ENCODE measurements around the gene RAE1. TPM values are rescaled to one million over a fixed set of nuclear protein-coding genes. Genes with fewer than 3 reads are reported as not detected.
A peak's percentile ranks its signal among the peaks of the same experiment; 100 is the strongest.

RAE1 gene
- total and polyA plus RNA-seq, 11 donors: 7.5 to 26.8 (median 15.5) TPM

DNA sequence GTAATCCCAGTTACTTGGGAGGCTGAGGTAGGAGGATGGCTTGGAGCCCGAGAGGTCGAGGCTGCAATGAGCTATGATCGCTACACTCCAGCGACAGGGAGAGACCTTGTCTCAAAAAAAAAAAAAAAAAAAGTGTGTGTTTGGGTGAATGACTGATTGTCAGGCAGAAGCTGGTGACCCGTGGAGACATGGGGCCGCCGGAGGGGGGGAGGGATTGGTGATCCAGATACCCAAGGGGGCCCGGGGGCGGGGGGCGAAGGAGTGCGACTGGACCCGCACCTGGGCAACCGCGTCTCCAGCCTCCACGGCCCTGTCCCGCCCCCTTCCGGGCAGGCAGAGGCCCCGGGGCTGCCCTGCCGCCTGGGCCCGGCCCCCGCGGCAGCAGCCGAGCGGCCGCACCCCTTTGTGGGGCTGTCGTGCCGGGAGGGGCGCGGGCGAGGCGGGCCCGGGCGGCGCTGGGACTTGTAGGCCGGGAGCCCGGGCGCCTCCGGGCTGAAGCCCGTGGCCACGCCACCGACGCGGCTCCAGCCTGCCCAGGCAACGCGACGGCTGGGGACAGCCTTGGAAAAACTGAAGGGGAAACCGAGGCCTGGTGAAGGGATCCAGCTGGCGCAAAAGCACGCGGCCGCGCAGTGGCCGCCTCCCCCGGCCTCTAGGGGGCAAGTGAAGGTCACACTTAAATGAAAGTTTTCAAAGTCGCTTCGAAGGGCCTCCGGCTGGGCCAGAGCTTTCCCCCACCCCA lies 38.1 kb downstream of the RAE1 start:
- H3K27me3 ChIP-seq: no peaks in the 10 kb centered on the region
- peak; percentile 84 to 89 (median 86) for DNase-seq
- TF ChIP-seq POLR2A (IDR thresholded peaks at IDR 0.05): peak in 1 of 2 donors; percentile 67
- TF ChIP-seq, protein P1, sequence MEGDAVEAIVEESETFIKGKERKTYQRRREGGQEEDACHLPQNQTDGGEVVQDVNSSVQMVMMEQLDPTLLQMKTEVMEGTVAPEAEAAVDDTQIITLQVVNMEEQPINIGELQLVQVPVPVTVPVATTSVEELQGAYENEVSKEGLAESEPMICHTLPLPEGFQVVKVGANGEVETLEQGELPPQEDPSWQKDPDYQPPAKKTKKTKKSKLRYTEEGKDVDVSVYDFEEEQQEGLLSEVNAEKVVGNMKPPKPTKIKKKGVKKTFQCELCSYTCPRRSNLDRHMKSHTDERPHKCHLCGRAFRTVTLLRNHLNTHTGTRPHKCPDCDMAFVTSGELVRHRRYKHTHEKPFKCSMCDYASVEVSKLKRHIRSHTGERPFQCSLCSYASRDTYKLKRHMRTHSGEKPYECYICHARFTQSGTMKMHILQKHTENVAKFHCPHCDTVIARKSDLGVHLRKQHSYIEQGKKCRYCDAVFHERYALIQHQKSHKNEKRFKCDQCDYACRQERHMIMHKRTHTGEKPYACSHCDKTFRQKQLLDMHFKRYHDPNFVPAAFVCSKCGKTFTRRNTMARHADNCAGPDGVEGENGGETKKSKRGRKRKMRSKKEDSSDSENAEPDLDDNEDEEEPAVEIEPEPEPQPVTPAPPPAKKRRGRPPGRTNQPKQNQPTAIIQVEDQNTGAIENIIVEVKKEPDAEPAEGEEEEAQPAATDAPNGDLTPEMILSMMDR (IDR thresholded peaks at IDR 0.05): peak in 7 of 12 donors; percentile 16 to 43 (median 33)
- peak overlapping the region; percentile 29 to 87 (median 79) for H3K27ac ChIP-seq
- peaks cover 0 to 66% (median 42%) of the 10 kb centered on the region in 12 donors for H3K4me1 ChIP-seq
- peak overlapping the region in 11 of 12 donors; percentile 10 to 60 (median 49) for H3K4me3 ChIP-seq
- intact Hi-C loops (cut with DNase I): loop anchor here in 6 of 10 donors (10.0 kb wide), 3 partner anchors 206 to 826 kb away; no protein-coding TSS in a partner anchor
- H3K36me3 ChIP-seq: peaks cover 0 to 12% (median 5%) of the 10 kb centered on the region in 9 donors
- peaks cover 0 to 5% (median 0%) of the 10 kb centered on the region in 12 donors for H3K9me3 ChIP-seq
- peak; percentile 33 to 72 (median 68) for ATAC-seq
- whole genome bisulfite sequencing, 4 donors: 6 to 11% (median 7%) methylated on average over 28 to 57 of the region's 57 CpGs

DNA sequence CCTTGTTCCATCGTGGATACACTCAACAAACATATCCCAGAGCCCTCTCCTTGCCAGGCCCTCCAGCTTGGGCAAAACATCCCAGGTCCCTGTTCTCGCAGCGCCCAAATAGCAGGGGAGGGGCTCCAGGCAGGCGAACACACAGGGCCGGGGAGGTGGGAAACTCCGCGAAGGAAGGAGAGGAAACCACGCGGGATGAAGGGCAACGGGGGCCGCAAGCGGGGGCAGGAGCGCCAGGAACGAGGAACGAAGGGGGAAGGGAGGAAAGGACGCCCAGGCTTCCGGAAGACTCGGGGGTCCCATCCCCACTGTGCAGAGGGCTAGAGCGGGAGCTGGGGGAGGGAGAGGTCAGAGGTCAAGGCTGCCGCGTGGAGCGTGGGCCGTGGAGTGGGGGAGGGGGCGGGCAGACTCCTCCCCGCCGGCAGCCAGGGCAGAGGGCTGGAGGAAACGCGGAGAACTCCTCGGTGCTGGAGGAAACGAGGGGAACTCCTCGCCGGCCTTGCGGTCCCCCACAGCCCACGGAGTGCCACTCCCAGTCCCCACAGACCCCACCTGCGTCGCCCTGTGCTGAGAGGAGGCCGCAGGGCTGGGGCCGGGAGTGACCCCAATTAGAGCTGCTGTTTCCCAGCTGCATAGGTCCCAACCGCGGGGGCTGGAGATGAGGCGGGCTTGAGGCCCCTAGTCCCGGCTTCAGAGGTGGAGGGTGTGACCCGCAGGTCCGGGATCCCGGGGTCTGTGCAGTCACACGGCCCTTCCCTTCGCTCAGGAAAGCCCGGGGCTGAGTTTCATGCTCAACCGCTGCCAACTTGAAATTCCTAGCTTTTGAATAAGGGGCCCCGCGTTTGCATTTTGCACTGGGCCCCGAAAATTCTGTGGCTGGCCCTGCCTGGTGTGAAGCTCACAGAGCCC lies 38.9 kb downstream of the RAE1 start:
- Histone ChIP-seq H3K27ac (peak overlapping the region; percentile 29 to 87 (median 79)), H3K9me3 (peaks cover 0 to 5% (median 0%) of the 10 kb centered on the region in 12 donors), H3K27me3 (no peaks in the 10 kb centered on the region), H3K4me3 (peak overlapping the region in 11 of 12 donors; percentile 10 to 60 (median 49)), H3K4me1 (peaks cover 3 to 66% (median 46%) of the 10 kb centered on the region in 12 donors), H3K36me3 (peaks cover 0 to 20% (median 4%) of the 10 kb centered on the region in 9 donors)
- peak in 4 of 5 donors; percentile 39 to 68 (median 42) for DNase-seq
- WGBS, 4 donors: 38 to 43% (median 40%) methylated on average over 36 to 52 of the region's 52 CpGs
- TF ChIP-seq POLR2A (IDR thresholded peaks at IDR 0.05): no peak
- TF ChIP-seq, protein P1 (IDR thresholded peaks at IDR 0.05): peak in 2 of 12 donors; percentile 2 to 4
- intact Hi-C loops (cut with DNase I): loop anchor here in 6 of 10 donors (5.0 to 10.0 kb wide), 6 partner anchors 47 to 825 kb away; partner anchors contain the start of gene PMEPA1 (in 1 of the 6)
- peak in 1 of 4 donors; percentile 0 for ATAC-seq

DNA sequence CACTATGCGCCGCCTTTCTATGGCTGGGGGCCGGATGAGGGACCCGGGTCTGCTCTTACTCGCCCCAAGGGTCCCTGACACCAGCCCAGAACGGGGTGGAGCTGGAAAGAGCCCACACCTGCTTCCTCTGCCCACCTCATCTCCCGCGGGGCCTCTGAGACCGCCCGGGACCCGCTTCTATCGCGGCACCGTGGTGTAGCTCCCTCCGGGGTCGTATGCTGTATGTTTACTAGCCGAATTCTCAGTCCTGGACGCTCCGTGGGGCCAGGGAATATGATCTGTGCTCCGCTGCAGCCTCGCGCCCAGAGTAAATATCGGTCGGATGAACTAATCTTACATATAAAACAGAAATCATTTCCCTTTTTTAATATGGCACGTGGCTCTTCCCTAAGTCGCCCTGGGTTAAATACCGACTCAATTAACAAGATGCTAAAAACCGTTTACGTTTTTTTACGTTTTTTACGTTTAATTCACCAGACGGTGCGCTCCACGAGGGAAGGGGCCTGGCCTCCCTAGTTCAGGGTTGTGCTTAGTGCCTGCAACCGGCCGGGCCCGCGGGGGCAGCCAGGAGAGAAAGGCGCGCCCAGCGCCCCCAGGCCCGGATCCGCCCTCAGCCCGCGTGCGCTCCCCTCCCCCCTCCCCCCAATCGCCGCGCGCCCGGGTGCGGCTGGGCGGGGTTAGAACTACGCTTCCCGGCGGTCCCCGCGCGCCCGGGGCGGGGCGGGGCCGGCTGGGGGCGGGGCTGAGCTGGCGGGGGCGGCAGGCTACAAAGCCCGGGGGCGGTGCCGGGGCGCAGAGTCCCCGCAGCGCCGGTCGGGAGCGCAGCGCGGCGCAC lies 39.8 kb downstream of the RAE1 start, which contains the start of gene RBM38:
TSS of gene RBM38 (plus strand) at position 793 of the 835 bp plus-strand sequence. CDS start 186 bp downstream, outside the sequence.
- Histone ChIP-seq H3K9me3 (peaks cover 0 to 5% (median 0%) of the 10 kb centered on the region in 12 donors), H3K4me3 (peak within 1 kb of the TSS; percentile 63 to 94 (median 75)), H3K4me1 (peaks cover 7 to 67% (median 49%) of the 10 kb centered on the region in 12 donors), H3K27me3 (no peaks in the 10 kb centered on the region), H3K36me3 (peaks cover 0 to 29% (median 4%) of the 10 kb centered on the region in 9 donors), H3K27ac (peak within 1 kb of the TSS; percentile 80 to 97 (median 90))
- ATAC-seq (peak; percentile 24 to 77 (median 62)), DNase-seq (peak; percentile 66 to 89 (median 75))
- intact Hi-C loops (cut with DNase I): loop anchor here in 4 of 10 donors (5.0 to 10.0 kb wide), 3 partner anchors 46 to 324 kb away; partner anchors contain the start of gene PMEPA1 (in 1 of the 4)
- WGBS, 4 donors: 28 to 48% (median 37%) methylated on average over 42 to 78 of the region's 78 CpGs
- no peak for TF ChIP-seq POLR2A (IDR thresholded peaks at IDR 0.05)
- TF ChIP-seq, protein P1 (IDR thresholded peaks at IDR 0.05): no peak
